ENCODE measurements around the gene MTUS2. TPM values are rescaled to one million over a fixed set of nuclear protein-coding genes. Genes with fewer than 3 reads are reported as not detected.
A peak's percentile ranks its signal among the peaks of the same experiment; 100 is the strongest.

Gene MTUS2
- total and polyA plus RNA-seq, 9 of the 15 experiments (the other 6 are each of a cell fraction or from before 2014, with no cell fraction given) = 0.01 to 0.28 (median 0.06) TPM; not detected in 1

DNA sequence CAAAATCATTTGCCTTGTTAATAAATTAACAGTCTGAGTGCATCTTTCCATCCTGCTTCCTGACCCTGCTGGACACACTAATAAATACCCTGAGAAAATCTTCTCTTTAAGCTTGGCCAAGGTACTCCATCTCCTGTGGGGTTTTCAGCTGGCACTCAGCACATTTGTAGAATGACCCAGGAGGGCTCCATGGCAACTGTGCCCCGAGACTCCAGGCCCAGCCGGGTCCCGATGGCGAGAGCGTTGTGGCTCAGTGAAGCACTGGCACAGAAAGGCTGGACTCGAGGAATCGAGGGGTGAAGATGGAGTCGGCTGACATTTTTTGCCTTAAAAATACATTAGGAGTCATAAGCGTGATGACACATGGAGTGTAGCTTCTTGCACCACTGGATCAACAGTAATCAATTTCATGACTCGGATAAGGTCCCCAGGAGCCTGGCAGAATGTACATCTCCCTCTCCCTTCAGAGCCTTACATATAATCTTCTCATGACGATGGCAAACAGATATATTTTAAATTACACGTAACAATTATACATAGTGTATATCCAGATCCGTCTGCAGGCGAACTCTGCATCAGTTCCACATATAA lies 690.0 kb downstream of the MTUS2 start:
- Histone ChIP-seq H3K9ac (ENCODE audit: insufficient read depth in 1 of 2, low read depth in 2 of 2, low read length in 2 of 2) (no peak overlapping the region), H2AFZ (ENCODE audit: low read depth, low read length) (no peak overlapping the region), H3K9me3 (replicated peaks; ENCODE audit: control insufficient read depth, insufficient read depth, low read depth, low read length) (no peaks in the 10 kb centered on the region), H3K9me1 (ENCODE audit: control insufficient read depth, insufficient read depth, low read length) (no peaks in the 10 kb centered on the region), H4K20me1 (replicated peaks; ENCODE audit: control insufficient read depth, insufficient read depth, low read length) (peaks cover 12% of the 10 kb centered on the region), H3K4me3 (no peak overlapping the region), H3K4me1 (replicated peaks in 1 of 2; ENCODE audit: control insufficient read depth in 2 of 2, insufficient read depth in 2 of 2, low read length in 2 of 2) (peaks cover 0 to 6% of the 10 kb centered on the region in 2 experiments; a peak in 3 of 5 replicates), H3K4me2 (ENCODE audit: insufficient read depth, low read length) (no peak overlapping the region), H3K27me3 (ENCODE audit: control insufficient read depth in 2 of 2, insufficient read depth in 2 of 2, low read length in 2 of 2) (peaks cover 2 to 5% of the 10 kb centered on the region in 2 experiments; a peak in 2 of 5 replicates), H3K36me3 (ENCODE audit: control insufficient read depth, insufficient read depth, low read length) (peaks cover 17% of the 10 kb centered on the region; the same call in 1 of the 3 replicates), H3K27ac (ENCODE audit: extremely low read depth, low read depth, low read length) (no peak overlapping the region), H3K79me2 (ENCODE audit: control insufficient read depth, insufficient read depth, low read length) (no peaks in the 10 kb centered on the region)
- ChIA-PET POLR2A (no interaction called here), CTCF (ENCODE audit: low intra/inter-chr PET ratio) (interaction anchor here (1.4 kb wide), 1 partner anchor 198 kb away, joined by 3 read pairs; no protein-coding TSS in a partner anchor)
- no peak for TF ChIP-seq ZNF121 (CRISPR knock-in tag; conservative IDR thresholded peaks at IDR 0.05)
- no peak for TF ChIP-seq RBFOX2 (IDR thresholded peaks at IDR 0.05; ENCODE audit: low read depth, low read length)
- TF ChIP-seq MTF1 (CRISPR knock-in tag; IDR thresholded peaks at IDR 0.05; ENCODE audit: borderline replicate concordance) = no peak
- TF ChIP-seq NR2C2 (CRISPR knock-in tag; IDR thresholded peaks at IDR 0.05) = no peak
- TF ChIP-seq NR2C2 (tag; IDR thresholded peaks at IDR 0.05) = no peak
- TF ChIP-seq KHSRP (IDR thresholded peaks at IDR 0.05) = no peak
- no peak for TF ChIP-seq XRCC3 (IDR thresholded peaks at IDR 0.05)
- TF ChIP-seq E2F3 (CRISPR knock-in tag; IDR thresholded peaks at IDR 0.05) = no peak
- TF ChIP-seq, protein P1, sequence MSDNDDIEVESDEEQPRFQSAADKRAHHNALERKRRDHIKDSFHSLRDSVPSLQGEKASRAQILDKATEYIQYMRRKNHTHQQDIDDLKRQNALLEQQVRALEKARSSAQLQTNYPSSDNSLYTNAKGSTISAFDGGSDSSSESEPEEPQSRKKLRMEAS (CRISPR knock-in tag; IDR thresholded peaks at IDR 0.05) = no peak
- no peak for TF ChIP-seq TEAD4 (IDR thresholded peaks at IDR 0.05; ENCODE audit: low read length)
- no peak for TF ChIP-seq TEAD4 (CRISPR knock-in tag; IDR thresholded peaks at IDR 0.05; ENCODE audit: borderline replicate concordance)
- no peak for TF ChIP-seq ZNF217 (CRISPR knock-in tag; IDR thresholded peaks at IDR 0.05)
- TF ChIP-seq MEF2D (tag; conservative IDR thresholded peaks at IDR 0.05; ENCODE audit: low read depth) = no peak
- no peak for TF ChIP-seq PYGO2 (tag; IDR thresholded peaks at IDR 0.05)
- no peak for TF ChIP-seq NUFIP1 (IDR thresholded peaks at IDR 0.05; ENCODE audit: partially characterized antibody)
- no peak for TF ChIP-seq ARNT (IDR thresholded peaks at IDR 0.05)
- no peak for TF ChIP-seq IFI16 (CRISPR knock-in tag; IDR thresholded peaks at IDR 0.05)
- TF ChIP-seq KDM1A (IDR thresholded peaks at IDR 0.05) = no peak
- no peak for TF ChIP-seq XRCC5 (IDR thresholded peaks at IDR 0.05; ENCODE audit: low read depth, low read length)
- no peak for TF ChIP-seq PML (IDR thresholded peaks at IDR 0.05; ENCODE audit: low read length)
- TF ChIP-seq CREB1 (IDR thresholded peaks at IDR 0.05) = no peak
- no peak for TF ChIP-seq CREB1 (CRISPR knock-in tag; IDR thresholded peaks at IDR 0.05)
- no peak for TF ChIP-seq GABPB2 (CRISPR knock-in tag; conservative IDR thresholded peaks at IDR 0.05)
- intact Hi-C loops (cut with micrococcal nuclease) (loop anchor here (2.0 kb wide), 1 partner anchor 199 kb away; no protein-coding TSS in a partner anchor), in situ Hi-C loops (cut with MboI) (no loop called here)
- TSS peak; percentile 25 for BruUV-seq (replicated peaks)
- no peak for DNase-seq (ENCODE audit: extremely low read depth in 1 of 4, low spot score in 3 of 4)
- 80% methylated on average over 8 of the region's 14 CpGs for WGBS (ENCODE audit: insufficient coverage, low coverage, missing lambda C conversion rate)
- FAIRE-seq = no peak
- ATAC-seq = no peak

Data from K562 (cell line).